HG02610 (cell line): ENCODE measurements around the gene RADIL.
A peak's percentile ranks its signal among the peaks of the same experiment; 100 is the strongest.

Experiments used
- ATAC-seq: cut with Tn5 transposase; IDR thresholded peaks from one replicate; pipeline ENCODE4 v1.9.1; 2021; ENCODE audit warnings: mild to moderate bottlenecking, moderate library complexity; ENCODE audit not compliant: unreplicated experiment

Gene RADIL

DNA sequence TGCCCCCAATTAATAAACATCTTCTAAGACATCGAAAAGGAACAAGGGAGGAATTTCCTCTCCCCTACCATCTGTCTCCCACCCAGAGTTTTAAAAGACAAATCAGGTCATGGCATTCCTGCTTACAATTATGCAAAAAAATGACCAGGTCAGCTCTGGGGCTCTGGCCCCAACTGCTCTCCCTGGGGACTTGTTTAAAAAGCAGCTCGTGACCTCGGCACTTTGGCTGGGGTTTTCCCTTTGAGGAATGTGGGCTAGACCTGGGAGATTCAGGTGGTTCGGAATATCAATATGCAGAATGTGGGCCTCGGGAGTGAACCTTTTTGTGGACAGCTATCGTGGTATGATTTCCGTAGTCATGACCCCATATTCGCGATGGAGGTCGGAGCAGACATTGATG is 648 bp upstream of the RADIL start:
- no peak for ATAC-seq

GRCh38 chr7:4883033-4883371 is 514 bp downstream of the RADIL start:
- peak; percentile 11 for ATAC-seq

DNA sequence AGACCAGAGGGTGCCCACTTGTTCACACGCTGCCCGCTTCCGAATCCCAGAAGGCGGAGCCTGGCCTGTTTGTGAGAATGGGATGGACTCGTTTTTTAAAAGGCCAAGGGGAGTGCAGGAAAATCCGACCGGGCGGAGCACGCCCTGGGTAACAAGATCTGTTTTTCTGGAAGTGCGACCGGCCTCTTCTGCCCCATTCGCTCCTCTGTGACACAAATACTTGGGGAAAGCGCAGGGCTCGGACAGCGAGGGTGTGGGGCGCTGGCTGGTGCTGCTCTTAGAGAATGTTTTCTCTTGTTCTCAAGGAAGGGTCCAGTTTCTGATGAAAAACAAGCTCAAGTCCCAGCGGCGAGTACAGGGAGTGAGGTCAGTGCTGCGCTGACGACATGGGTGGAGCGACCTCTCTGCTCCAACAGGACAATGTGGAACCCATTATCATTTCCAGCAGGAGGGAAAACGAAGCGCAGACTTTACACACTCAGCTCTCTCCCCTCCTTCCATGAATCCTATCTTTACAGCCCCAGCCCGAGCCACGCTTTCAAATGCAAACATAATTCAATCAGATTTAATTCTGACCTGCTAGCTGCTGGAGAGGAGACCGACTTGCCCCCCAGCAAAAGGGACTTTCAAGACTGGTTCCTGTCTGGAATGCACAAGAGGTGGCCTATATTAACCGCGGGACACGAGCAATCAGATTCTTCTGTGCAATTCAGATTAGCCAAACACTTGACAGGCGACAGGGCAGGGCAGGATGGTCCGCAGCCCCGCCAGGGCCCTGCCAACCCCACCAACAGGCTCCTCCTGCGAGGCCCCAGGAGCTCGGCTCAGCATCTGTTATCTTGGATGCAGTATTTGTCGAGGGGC is 1.1 kb downstream of the RADIL start:
- ATAC-seq: no peak

DNA sequence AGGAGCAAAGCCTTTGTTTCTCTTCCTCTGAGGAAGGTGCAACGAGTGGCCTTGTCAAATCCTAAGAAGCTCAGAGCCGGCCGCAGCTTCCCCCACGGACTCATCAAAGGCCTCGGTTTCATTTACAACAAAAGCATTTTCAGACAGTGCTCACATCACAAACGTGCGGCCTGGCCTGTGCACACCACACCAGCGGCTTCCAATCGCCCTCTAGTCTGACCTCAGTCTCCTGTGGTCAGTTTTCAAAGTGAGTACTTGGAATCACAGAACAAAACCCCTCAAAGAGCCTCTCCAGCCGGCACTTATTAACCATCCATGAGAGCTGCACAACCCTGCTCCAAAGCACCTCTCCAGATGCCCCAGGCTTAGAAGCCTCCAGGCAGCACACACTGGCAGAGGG is 3.3 kb downstream of the RADIL start:
- no peak for ATAC-seq

DNA sequence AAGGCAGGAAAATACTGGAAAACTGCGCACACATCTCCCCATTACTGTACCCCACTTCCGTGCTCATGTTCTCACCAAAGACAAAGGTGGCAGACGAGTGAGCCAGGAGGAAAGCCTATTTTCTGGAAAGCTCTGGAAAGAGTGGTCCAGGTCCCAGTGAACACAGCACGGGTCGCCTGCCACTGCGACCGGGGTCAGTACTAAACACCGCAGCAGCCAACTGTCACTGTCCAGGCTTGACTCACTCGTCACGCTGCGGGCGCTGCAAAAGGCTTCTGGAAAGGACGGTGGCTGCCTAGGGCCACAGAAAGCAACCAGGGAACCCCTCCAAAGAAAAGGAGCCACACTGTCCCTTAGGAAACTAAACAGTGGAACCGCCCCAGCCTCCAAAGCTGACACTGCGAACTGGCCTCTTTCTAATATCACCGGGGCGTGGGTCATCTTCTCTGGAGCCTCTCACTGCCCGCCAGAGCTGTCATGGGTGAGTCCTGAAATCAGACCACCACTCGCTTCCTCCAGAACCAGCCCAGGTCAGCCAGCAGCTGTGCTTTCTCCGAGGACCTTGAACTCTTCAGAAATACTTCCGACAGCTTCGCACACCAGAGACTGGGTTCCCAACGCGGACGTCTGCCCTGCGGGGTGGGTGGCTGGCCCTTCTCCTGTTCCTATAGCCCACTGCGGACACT is 4.0 kb downstream of the RADIL start:
- ATAC-seq: no peak

DNA sequence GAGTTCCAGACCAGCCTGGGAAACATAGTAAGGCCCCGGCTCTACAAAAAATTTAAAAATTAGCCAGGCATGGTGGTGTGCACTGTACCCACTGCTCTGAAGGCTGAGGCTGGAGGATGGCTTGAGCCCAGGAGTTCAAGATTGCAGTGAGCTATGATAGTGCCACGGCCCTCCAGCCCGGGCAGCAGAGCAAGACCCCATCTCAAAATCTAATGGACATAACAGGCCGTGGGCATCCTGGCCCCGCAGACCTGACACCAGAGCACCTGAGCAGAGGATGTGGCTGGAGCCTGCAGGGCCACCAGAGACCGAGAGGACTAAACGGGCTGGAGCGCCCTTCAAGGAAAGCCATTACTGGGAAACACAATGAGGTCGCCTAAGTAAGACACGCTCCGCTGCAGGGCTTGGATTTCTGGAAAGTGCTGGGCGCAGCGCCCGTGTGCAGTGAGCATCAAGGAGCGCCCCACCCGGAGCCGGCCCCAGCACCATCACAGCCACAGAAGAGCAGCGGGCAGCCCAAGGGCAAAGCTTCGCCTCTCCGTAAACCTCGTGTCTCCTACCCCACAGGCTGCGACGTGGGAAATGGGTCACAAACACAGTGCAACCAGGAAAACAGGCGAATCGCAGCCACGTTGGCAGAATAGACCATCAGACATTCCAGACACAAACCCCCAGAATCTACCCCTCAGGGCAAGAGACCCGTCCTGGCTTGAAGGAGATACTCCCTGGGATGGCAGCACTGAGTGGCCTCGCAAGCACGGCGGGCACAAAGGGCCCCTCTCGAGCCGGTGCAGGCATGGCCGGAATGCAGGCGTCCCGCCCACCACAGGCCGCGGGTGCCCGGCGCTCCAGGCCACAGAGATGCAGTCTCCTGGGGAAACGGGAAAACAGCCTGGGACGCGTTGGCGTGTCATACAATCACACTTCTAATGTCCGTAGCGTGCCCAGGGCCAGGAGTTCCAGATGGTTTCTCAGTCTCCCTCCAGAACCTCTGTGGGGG is 4.9 kb downstream of the RADIL start:
- no peak for ATAC-seq

GRCh38 chr7:4876586-4876985 is 6.9 kb downstream of the RADIL start:
- no peak for ATAC-seq

GRCh38 chr7:4875391-4875790 is 8.1 kb downstream of the RADIL start:
- no peak for ATAC-seq

GRCh38 chr7:4873071-4873944 is 10.2 kb downstream of the RADIL start:
- no peak for ATAC-seq

DNA sequence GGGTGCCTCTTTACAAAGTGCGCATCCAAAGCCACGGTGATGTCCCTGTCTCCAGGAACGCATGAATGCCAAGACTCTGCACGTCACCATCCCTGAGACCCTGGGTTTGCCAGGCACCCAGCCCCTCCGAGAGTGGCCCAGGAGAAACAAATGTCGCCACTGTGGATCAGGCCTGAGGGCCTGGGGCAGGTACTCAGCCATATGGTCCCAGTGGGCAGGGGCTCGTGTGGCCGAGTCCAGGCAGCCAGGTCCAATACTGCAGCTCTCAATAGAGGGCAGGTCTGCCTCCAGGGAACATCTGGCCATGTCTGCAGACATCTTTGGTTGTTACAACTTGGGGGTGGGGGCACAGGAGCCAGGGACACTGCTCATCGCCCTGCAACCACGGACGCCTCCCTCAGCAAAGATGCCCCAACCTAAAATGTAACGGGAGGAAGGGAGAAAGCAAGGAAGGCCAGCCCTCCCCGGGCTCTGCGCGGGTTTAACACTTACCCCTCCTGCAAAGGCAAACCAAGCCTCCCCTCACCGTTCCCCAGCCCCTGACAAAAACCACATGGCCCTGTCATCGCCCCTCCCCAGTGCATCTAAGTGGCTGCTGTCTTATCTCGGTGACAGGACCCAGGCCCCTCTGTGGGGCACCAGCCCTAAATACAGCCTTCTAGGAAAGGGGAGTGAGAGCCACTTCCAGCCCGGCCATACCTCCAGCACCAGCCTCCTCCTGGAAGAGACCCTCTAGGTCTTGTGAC is 11.4 kb downstream of the RADIL start:
- no peak for ATAC-seq

DNA sequence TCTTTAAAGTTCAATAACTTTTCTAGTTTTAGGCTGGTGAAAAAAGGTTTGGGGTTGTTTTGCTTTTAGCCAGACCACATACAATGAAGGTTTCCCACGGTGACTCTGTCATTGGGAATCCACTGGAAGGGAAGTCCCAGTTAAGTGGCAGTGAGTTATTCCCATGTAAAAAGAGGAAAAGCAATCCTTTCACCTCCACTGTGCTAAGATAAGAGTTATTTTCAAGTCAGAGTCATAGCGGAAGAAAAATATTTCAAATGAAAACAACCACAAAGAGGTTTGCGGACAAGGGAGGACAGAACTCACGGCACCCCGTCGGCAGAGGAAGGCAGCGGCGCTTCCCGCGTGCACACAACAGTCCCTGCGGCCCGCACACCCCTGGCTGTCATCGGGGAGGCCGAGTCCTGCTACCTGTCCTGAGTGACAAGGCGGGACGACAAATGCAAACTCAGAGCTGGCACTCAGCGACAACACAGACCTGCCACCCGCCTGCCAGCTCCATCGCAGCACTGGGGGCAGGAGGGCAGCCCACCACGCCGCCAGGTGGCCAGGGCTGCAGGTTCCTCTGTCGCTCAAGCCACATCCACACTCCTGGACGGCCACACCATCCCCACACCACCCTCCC is 12.3 kb downstream of the RADIL start:
- ATAC-seq: no peak

DNA sequence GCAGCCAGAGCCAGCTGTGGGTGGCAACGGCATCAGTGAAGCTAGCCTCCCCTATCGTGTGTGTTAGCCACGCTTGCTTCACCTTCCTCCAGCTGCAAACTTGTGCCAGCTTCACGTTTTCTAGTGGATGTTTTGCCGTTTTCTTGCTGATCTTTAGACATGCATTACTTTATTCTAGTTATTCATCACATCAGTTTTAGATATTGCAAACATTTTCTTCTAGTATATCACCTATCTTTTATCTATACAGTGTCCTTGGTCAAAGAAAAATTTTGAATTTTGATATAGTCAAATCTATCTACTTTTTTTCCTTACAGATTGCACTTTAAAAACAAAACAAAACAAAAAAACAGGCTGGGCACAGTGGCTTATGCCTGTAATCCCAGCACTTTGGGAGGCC is 15.0 kb downstream of the RADIL start:
- ATAC-seq: no peak

DNA sequence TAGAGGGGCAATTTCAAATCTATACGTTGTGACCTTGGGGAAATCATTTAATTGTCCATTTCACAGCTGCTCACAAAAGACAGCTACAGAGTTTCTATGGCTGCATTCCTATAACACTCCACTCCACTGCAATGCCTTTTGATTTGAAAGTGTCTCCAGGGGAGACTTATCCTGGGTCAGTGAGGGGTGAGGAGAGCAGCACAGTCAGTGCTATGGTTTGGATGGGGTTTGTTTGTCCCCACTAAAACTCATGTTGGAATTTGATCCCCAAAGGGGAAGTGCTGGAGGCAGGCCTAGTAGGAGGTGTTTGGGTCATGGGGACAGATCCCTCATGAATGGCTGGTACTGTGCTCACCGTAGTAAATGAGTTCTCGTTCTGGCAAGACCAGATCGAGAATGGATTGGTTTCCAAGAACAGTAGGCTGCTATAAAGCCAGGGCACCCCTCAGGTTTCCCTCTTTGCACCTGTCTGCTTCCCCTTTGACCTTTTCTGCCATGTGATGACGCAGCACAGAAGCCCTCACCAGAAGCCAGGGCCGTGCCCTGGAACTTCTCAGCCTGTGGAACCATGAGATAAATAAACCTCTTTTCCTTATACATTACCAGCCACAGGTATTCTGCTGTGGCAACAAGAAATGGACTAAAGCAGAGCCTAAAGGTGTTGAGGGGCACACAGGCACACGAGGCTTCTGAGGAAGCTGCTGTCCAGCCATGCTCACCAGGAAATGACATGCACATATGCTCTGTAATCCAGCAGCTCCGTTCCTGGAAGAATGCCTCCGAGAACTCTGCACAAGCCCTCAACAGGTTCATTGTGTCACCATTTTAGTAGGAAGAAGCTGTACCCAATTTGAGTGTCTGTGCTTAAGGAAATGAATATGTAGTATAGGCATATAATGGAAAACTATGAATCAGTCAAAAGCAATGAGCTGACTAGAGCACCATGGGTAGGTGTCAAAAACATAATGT is 16.7 kb downstream of the RADIL start:
- no peak for ATAC-seq

DNA sequence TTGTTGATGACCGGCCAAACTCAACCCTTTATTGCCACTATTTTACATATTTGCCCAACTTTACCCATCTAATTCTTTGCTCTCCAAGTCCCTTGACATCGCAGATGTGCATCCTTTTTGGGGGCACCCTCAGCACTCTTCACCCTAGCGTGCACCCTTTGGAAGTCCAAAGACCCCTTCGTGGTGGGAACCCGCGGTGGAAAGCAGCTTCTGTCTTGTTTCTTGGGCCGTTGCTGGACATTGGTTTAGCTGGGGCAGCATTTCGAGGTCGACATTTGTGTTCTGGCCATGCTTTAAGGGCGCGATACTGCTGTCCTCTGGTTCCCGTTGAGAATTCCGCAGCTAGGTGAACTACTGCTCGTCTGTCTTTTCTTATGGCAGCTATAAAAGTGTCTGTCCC is 21.4 kb downstream of the RADIL start:
- ATAC-seq: no peak

GRCh38 chr7:4861673-4862072 is 21.8 kb downstream of the RADIL start, which contains the start of gene PAPOLB:
Gene PAPOLB, minus strand, starts transcription at chr7:4862030. Its CDS starts 220 bp downstream, at chr7:4861810.
- no peak for ATAC-seq

DNA sequence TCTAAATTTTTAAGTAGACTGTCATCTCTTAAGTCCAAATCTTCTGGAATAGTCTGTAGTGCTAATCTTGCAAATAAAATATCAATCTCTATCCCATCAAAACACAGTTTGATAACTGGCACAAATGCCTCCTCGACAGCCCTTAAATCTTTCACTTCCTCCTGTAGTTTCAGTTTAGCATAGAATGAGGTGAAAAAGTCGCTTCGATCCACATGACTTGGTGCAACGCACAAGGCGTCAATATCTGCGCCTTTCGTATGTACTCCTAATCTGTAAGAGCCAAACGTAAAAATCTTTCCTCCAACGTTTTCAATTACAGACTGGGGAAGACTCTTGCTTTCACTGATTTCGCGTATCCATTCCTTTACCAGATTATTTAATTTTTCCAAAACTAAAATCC is 22.3 kb downstream of the RADIL start:
- ATAC-seq: no peak

DNA sequence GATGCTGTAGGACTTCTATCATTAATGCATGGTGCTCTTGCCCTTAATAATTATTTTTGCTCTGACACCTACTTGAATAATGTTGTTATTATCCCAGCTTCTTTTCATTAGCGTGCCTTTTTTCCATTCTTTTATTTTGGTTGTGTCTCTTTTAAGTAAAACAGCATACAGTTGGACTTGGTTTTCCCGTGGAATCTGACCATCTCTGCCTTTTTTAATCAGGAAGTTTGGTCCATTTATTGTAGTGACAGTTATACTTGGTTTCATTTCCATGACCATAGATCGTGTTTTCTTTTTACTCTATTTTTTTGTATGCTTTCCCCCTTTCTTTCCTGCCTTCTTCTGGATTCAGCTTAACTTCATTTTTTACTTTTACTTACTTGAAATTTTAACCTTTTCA is 26.3 kb downstream of the RADIL start:
- no peak for ATAC-seq
